Activated CD4-positive, CD25-positive, alpha-beta regulatory T cell treated with anti-CD3 and anti-CD28 coated beads, Interleukin-2, amount 50 U/mL, for 24 hours (primary cell): Measurements from ENCODE around the gene MYO3B.
"Not testable (repeated sequence)": the region's sequence is repeated elsewhere in the genome, so short reads cannot be mapped to it uniquely, and the experiment has no call there.

Experiments
- ATAC-seq, 2 donors: fragments of 150-1000 bp; cut with Tn5 transposase; one replicate each; pipeline ENCODE4 v1.10.0; 2021; ENCODE audit warnings: mild to moderate bottlenecking in 1 of 2, moderate library complexity in 1 of 2

MYO3B gene

GRCh38 chr2:170671079-170671478 lies 493.1 kb downstream of the MYO3B start:
- no peak for ATAC-seq

DNA sequence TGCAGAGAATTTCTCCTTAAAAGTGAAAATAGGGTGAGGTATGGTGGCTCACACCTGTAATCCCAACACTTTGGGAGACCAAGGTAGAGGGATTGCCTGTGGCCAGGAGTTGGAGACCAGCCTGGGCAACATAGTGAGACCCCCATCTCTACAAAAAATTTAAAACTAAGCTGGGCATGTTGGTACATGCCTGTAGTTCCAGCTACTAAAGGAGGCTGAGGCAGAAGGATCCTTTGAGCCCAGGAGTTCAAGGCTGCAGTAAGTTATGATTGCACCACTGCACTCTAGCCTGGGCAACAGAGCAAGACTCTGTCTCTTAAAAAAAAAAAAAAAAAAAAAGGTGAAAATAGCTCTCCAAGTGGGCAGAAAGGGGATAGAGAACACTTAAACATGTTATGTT lies 496.3 kb downstream of the MYO3B start:
- not testable (repeated sequence) for ATAC-seq

GRCh38 chr2:170675701-170676100 lies 497.8 kb downstream of the MYO3B start:
- ATAC-seq = no peak

DNA sequence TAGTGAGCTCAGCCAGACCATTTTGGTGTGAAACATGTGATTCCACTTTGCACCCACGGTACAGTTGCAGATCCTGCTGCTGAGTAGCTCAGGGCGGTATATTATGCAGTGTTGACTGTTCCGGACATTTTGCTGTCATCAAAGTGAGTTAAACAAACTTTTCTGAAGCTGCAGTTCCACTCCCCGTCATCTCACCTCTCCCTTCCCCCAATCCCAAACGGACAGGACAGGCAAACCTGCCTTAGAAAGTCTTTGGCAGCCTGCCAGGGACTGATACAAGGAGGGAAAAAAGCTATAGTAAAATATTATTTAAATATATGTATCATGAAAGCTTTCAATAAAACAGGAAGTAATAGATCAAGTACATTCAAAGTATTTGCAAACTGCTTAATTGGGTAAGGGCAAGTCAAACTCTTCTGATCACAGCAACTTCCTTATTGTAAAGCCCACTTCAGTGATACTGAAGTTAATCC lies 501.7 kb downstream of the MYO3B start:
- no peak for ATAC-seq

GRCh38 chr2:170680172-170680941 lies 502.4 kb downstream of the MYO3B start:
- no peak for ATAC-seq

GRCh38 chr2:170681311-170681710 lies 503.4 kb downstream of the MYO3B start:
- no peak for ATAC-seq

DNA sequence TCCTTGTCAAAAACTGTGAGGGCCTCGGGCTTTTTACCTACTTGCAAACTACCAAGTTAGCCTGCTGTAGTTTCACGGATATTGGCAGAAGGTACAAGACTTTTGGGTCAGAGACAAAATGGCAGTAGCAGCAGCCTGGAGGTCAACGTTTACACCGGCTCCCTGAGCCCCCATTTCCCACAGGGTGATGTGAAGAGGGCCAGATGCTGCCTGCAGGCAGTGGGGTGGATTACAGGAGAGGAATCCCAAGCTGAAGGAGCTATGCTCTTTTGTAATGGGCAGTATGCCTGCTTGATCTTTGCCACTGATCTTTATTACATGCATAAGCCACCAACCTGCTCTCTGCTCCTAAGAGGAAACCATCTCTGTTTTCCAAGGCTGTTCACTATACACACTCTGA lies 507.6 kb downstream of the MYO3B start:
- ATAC-seq = no peak

GRCh38 chr2:170689481-170689880 lies 511.5 kb downstream of the MYO3B start:
- ATAC-seq = no peak

DNA sequence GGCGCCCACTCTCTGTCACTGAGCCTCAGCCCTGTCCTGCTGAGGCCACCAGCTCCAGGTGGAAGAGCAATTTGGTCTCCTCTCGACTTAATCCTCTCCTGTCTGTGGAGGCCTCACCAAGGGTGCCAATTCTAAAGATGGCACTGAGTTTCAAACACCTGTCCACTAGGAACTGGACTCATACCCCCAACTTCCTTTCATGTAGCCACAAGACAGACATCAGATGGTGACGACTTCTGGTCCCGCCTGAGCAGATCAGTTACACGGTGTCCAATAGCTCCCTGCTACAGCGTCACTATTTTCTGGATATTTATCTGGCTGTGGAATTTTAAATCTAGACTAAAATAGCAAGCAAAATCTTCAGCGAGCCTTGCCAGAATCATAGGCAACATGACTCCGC lies 512.7 kb downstream of the MYO3B start:
- ATAC-seq = no peak

DNA sequence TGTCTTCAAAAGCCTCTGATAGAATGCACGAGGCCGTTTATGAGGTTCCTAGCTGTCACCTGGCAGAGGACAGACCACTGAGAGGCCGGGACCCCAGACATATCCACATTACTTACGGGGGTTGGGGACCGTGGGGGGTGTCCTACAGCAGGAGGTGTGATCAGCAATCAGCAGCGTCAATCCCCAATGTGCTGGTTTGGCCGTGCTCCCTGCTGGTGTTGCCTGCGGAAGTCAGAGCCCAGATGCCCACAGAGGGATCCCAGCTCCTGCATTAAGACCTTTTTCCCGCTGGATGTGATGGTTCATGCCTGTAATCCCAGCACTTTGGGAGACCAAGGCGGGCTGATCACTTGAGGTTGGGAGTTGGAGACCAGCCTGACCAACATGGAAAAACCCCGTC lies 516.4 kb downstream of the MYO3B start:
- no peak for ATAC-seq

DNA sequence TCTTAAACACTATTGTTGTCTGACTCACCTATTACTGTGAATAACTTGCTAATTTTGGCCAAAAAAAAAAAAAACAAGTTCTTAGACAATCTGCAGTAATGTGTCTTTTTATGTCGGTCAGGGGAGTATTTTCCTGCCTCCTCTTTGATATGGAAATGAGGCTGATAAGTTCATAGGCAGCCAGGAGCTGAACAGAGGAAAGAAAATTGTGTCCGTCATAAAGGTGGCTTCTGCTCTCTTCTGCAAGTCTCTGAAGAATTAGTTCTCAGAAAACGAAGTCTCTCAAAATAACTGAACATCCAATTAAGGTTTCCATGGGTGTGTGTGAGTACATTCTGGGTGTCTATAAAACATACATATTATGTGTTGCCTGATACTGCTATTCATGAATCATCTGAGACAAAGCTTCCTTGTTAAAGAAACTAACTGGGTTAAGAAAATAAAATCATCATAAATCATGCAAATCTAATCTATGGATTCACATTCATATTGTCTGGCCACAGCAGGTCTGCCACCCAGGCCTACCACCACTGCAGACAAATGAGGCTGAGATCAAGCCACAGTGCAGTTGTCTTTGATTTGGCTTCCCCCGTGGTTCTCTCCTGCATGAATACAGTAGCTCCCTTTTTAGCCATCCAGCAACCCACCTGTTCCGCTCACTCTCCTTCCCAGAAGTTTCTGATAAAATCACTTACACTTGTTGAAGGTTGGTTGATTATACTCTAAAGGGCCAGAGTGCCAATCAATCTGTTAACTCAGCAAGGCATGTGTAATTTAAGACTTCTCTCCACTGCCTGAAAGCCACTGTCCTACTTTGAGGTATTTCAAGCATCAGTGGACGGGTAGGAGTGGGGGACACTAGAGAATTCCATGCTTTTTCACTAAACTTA lies 517.8 kb downstream of the MYO3B start:
- ATAC-seq = no peak

DNA sequence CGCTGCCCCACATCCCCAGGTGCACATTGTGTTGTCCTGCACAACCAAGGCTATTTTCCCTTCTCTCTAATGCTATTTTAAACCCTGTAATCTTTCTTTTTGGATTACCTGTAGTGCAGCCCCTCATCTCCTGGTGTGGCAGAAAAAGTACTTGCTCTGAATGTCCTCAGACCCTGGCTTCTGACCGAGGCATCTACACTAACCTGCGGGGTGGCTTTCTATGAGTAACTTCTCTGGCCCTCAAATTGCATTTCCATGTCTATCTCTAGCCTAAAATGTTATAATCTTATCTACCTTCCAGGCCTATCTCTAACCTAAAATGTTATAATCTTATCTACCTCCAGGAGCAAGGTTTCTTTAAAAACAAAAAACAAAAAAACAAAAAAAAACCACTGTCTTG lies 519.0 kb downstream of the MYO3B start:
- ATAC-seq = no peak

DNA sequence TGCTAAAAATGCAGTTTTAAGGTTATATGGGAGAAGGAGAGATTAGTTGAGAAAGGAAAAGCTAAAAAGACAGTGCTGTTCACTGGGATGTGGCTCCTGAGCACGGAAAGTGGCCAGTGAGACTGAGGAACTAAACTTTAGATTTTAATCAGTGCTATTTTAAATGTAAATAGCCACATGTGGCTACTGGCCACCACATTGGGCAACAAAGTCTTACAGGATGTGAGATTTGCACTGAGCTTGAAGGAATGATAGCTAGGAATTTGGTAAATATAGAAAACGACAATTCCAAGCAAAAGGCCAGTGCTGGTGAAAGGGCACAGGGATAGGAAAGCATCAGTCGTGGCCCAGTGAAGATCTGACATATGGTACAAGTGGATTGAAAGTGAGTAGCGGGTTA lies 523.1 kb downstream of the MYO3B start:
- no peak for ATAC-seq

DNA sequence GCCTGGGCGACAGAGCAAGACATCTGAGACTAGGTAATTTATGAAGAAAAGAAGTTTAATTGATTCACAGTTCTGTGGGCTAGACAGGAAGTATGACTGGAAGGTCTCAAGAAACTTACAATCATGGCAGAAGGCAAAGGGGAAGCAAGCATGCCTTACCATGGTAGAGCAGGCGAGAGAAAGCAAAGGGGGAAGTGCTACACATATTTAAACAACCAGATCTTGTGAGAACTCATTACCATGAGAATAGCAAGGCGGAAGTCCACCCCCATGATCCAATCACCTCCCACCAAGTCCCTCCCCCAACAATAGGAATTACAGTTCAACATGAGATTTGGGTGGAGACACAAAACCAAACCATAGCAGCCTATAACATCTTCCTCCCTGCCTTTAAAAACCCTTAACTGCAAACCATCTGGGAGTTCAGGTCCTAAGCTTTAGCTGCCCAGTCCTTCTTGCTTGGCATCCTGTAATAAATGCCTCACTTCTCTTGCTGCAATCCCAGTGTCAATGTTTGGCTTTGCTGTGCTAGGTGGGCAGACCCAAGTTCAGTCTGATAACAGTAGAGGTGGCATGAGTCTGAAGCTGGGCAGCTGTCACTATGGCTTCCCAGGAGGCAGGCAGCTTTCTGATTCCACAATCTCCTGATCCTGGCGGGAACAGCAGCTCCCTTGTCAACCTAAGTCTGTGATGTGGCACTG lies 526.0 kb downstream of the MYO3B start:
- ATAC-seq = no peak
